ENCODE results near the gene SLC2A3. TPM values are rescaled to one million over a fixed set of nuclear protein-coding genes. Genes with fewer than 3 reads are reported as not detected.

The SLC2A3 gene
- polyA plus RNA-seq, 2 of the 4 experiments (the other 2 are of a cell fraction), result 13.3 to 52.4 TPM

DNA sequence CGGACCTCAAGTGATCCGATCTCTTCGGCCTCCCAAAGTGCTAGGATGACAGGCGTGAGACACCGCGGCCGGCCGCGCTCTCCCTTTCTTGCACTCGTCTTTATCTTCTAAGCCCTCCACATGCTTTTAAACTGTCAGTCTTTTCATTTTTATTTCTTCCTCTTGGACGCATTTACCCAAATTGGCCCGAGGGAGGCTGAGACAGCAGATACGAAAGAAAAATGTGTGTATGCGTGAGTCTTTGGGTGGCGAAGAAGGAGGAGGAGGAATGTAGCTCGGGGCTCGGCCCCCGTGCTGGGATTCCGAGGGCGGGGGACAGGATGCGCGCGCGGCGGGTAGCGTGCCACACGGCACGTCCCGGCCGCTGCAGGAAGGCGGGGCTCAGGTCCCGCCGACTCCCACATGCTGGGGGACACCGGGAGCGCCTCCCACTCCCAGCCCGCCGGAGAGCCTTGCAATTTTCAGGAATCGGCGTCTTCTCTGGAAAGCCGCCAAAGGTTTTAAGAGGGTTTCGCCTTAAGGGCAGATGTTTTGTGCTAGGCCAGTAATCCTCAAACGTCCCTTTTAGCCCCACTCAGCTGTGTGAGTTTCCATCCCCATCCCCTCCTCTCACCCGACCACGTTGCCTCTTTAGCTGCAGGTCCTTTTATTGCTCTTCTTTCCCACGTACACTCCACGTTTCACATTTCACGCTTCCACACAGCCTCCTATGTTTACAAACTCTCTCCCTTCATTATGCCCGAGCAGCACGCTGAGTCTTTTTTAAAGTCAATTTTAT is 34.7 kb upstream of the SLC2A3 start (continued):
- TF ChIP-seq, protein P1, sequence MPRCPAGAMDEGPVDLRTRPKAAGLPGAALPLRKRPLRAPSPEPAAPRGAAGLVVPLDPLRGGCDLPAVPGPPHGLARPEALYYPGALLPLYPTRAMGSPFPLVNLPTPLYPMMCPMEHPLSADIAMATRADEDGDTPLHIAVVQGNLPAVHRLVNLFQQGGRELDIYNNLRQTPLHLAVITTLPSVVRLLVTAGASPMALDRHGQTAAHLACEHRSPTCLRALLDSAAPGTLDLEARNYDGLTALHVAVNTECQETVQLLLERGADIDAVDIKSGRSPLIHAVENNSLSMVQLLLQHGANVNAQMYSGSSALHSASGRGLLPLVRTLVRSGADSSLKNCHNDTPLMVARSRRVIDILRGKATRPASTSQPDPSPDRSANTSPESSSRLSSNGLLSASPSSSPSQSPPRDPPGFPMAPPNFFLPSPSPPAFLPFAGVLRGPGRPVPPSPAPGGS (IDR thresholded peaks at IDR 0.05), result 0 out of 3 replicates have a peak, but pooled peaks have one; percentile 36
- TF ChIP-seq ZSCAN20 (CRISPR knock-in tag; IDR thresholded peaks at IDR 0.05) (no peak), FOSB (CRISPR knock-in tag; IDR thresholded peaks at IDR 0.05) (no peak), ESRRA (IDR thresholded peaks at IDR 0.05; ENCODE audit: borderline replicate concordance, low read length) (no peak), JUN (IDR thresholded peaks at IDR 0.05) (peak in 1 of 2 experiments; percentile 78; a peak in 4 of 5 replicates), HOXA7 (CRISPR knock-in tag; IDR thresholded peaks at IDR 0.05) (no peak), EHMT2 (IDR thresholded peaks at IDR 0.05; ENCODE audit: low read depth) (no peak), HOXB5 (CRISPR knock-in tag; IDR thresholded peaks at IDR 0.05) (no peak), GATA3 (IDR thresholded peaks at IDR 0.05; ENCODE audit: borderline replicate concordance) (peak; percentile 37; the same call in 1 of the 2 replicates), SREBF2 (IDR thresholded peaks at IDR 0.05) (no peak), NFE2L2 (conservative IDR thresholded peaks at IDR 0.05; ENCODE audit: low read length) (no peak), KDM5A (IDR thresholded peaks at IDR 0.05) (no peak), CBX8 (IDR thresholded peaks at IDR 0.05) (no peak), NR3C1 (IDR thresholded peaks at IDR 0.05) (no peak), FOSL2 (IDR thresholded peaks at IDR 0.05) (no peak), FOSL2 (CRISPR knock-in tag; IDR thresholded peaks at IDR 0.05) (no peak), CEBPB (IDR thresholded peaks at IDR 0.05) (no peak), RARB (CRISPR knock-in tag; IDR thresholded peaks at IDR 0.05) (no peak)
- TF ChIP-seq, protein P2, sequence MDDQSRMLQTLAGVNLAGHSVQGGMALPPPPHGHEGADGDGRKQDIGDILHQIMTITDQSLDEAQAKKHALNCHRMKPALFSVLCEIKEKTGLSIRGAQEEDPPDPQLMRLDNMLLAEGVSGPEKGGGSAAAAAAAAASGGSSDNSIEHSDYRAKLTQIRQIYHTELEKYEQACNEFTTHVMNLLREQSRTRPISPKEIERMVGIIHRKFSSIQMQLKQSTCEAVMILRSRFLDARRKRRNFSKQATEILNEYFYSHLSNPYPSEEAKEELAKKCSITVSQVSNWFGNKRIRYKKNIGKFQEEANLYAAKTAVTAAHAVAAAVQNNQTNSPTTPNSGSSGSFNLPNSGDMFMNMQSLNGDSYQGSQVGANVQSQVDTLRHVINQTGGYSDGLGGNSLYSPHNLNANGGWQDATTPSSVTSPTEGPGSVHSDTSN (IDR thresholded peaks at IDR 0.05), result no peak; the same call in 1 of the 2 replicates
- TF ChIP-seq, protein P3, sequence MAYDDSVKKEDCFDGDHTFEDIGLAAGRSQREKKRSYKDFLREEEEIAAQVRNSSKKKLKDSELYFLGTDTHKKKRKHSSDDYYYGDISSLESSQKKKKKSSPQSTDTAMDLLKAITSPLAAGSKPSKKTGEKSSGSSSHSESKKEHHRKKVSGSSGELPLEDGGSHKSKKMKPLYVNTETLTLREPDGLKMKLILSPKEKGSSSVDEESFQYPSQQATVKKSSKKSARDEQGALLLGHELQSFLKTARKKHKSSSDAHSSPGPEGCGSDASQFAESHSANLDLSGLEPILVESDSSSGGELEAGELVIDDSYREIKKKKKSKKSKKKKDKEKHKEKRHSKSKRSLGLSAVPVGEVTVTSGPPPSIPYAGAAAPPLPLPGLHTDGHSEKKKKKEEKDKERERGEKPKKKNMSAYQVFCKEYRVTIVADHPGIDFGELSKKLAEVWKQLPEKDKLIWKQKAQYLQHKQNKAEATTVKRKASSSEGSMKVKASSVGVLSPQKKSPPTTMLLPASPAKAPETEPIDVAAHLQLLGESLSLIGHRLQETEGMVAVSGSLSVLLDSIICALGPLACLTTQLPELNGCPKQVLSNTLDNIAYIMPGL (CRISPR knock-in tag; IDR thresholded peaks at IDR 0.05; ENCODE audit: borderline replicate concordance), result no peak
- TF ChIP-seq, protein P4, sequence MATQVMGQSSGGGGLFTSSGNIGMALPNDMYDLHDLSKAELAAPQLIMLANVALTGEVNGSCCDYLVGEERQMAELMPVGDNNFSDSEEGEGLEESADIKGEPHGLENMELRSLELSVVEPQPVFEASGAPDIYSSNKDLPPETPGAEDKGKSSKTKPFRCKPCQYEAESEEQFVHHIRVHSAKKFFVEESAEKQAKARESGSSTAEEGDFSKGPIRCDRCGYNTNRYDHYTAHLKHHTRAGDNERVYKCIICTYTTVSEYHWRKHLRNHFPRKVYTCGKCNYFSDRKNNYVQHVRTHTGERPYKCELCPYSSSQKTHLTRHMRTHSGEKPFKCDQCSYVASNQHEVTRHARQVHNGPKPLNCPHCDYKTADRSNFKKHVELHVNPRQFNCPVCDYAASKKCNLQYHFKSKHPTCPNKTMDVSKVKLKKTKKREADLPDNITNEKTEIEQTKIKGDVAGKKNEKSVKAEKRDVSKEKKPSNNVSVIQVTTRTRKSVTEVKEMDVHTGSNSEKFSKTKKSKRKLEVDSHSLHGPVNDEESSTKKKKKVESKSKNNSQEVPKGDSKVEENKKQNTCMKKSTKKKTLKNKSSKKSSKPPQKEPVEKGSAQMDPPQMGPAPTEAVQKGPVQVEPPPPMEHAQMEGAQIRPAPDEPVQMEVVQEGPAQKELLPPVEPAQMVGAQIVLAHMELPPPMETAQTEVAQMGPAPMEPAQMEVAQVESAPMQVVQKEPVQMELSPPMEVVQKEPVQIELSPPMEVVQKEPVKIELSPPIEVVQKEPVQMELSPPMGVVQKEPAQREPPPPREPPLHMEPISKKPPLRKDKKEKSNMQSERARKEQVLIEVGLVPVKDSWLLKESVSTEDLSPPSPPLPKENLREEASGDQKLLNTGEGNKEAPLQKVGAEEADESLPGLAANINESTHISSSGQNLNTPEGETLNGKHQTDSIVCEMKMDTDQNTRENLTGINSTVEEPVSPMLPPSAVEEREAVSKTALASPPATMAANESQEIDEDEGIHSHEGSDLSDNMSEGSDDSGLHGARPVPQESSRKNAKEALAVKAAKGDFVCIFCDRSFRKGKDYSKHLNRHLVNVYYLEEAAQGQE (IDR thresholded peaks at IDR 0.05), result no peak
- TF ChIP-seq, protein P5, sequence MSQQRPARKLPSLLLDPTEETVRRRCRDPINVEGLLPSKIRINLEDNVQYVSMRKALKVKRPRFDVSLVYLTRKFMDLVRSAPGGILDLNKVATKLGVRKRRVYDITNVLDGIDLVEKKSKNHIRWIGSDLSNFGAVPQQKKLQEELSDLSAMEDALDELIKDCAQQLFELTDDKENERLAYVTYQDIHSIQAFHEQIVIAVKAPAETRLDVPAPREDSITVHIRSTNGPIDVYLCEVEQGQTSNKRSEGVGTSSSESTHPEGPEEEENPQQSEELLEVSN (IDR thresholded peaks at IDR 0.05; ENCODE audit: borderline replicate concordance, low read depth), result peak; percentile 94
- TF ChIP-seq, protein P6, sequence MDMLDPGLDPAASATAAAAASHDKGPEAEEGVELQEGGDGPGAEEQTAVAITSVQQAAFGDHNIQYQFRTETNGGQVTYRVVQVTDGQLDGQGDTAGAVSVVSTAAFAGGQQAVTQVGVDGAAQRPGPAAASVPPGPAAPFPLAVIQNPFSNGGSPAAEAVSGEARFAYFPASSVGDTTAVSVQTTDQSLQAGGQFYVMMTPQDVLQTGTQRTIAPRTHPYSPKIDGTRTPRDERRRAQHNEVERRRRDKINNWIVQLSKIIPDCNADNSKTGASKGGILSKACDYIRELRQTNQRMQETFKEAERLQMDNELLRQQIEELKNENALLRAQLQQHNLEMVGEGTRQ (IDR thresholded peaks at IDR 0.05), result no peak
- TF ChIP-seq, protein P7, sequence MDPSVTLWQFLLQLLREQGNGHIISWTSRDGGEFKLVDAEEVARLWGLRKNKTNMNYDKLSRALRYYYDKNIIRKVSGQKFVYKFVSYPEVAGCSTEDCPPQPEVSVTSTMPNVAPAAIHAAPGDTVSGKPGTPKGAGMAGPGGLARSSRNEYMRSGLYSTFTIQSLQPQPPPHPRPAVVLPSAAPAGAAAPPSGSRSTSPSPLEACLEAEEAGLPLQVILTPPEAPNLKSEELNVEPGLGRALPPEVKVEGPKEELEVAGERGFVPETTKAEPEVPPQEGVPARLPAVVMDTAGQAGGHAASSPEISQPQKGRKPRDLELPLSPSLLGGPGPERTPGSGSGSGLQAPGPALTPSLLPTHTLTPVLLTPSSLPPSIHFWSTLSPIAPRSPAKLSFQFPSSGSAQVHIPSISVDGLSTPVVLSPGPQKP (IDR thresholded peaks at IDR 0.05; ENCODE audit: low read depth, low read length), result no peak
